GM18951 (cell line): Measurements from ENCODE around the gene LTA.

Experiments used
- POLR2A ChIP-seq: IDR thresholded peaks from 4 replicates; pipeline ENCODE4 v1.6.1; 2011; ENCODE audit warnings: mild to moderate bottlenecking; ENCODE audit not compliant: insufficient read length, insufficient read depth; ENCODE audit errors: extremely low read depth
- in situ Hi-C: fragments of 300-500 bp; cut with MboI; formaldehyde crosslinking; loops from one replicate; pipeline ENCODE4 v1.12.0; 2022; ENCODE audit warnings: low sequenced_read_pairs, mixed read lengths, inconsistent platforms; ENCODE audit not compliant: unreplicated experiment

Gene LTA

DNA sequence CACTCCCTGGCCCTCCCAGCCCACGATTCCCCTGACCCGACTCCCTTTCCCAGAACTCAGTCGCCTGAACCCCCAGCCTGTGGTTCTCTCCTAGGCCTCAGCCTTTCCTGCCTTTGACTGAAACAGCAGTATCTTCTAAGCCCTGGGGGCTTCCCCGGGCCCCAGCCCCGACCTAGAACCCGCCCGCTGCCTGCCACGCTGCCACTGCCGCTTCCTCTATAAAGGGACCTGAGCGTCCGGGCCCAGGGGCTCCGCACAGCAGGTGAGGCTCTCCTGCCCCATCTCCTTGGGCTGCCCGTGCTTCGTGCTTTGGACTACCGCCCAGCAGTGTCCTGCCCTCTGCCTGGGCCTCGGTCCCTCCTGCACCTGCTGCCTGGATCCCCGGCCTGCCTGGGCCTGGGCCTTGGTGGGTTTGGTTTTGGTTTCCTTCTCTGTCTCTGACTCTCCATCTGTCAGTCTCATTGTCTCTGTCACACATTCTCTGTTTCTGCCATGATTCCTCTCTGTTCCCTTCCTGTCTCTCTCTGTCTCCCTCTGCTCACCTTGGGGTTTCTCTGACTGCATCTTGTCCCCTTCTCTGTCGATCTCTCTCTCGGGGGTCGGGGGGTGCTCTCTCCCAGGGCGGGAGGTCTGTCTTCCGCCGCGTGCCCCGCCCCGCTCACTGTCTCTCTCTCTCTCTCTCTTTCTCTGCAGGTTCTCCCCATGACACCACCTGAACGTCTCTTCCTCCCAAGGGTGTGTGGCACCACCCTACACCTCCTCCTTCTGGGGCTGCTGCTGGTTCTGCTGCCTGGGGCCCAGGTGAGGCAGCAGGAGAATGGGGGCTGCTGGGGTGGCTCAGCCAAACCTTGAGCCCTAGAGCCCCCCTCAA is at the start of gene LTA:
TSS of gene LTA (plus strand) at position 249 of the 871 bp plus-strand sequence. CDS start at position 703, 454 bp downstream.
- TF ChIP-seq POLR2A, result peak; percentile 85
- in situ Hi-C loops, result no loop called here

- in situ Hi-C loops, result no loop called here
- TF ChIP-seq POLR2A, result no peak
These were observed 46.5 kb upstream of the LTA start for GRCh38 chr6:31525553-31525931.

- in situ Hi-C loops, result no loop called here
- TF ChIP-seq POLR2A, result no peak
These were observed 46.0 kb upstream of the LTA start for GRCh38 chr6:31525932-31526591.

GRCh38 chr6:31528307-31528777 is 43.7 kb upstream of the LTA start:
- no peak for TF ChIP-seq POLR2A

DNA sequence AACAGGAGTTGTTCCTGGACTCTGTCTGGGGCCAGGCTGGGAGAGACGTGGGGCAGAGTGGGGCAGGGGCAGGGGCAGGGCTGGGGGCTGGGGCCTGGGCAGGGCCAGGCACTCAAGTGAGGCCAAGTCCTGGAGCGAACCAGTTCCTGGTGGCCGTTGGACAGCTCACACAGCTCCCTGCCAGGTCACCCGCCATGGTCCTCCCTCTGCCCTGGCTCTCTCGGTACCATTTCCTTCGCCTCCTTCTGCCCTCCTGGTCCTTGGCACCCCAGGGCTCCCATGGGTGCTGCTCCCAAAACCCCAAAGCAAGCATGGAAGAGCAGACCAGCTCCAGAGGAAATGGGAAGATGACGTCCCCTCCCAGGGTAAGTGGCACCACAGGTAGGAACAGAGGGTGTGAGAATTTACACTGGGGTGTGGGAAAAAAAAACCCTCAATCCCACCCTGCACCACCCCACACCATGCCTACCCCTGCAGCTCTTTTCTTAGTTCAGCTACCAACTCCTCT is 43.2 kb upstream of the LTA start, which contains the start of gene MCCD1:
TSS of gene MCCD1 (plus strand) at position 142 of the 508 bp plus-strand sequence. CDS start at position 195, 53 bp downstream.
- in situ Hi-C loops, result no loop called here
- peak; percentile 19 for TF ChIP-seq POLR2A

More at GRCh38 chr6:31528307-31528777, 43.7 kb upstream of the LTA start:
- in situ Hi-C loops, result no loop called here

DNA sequence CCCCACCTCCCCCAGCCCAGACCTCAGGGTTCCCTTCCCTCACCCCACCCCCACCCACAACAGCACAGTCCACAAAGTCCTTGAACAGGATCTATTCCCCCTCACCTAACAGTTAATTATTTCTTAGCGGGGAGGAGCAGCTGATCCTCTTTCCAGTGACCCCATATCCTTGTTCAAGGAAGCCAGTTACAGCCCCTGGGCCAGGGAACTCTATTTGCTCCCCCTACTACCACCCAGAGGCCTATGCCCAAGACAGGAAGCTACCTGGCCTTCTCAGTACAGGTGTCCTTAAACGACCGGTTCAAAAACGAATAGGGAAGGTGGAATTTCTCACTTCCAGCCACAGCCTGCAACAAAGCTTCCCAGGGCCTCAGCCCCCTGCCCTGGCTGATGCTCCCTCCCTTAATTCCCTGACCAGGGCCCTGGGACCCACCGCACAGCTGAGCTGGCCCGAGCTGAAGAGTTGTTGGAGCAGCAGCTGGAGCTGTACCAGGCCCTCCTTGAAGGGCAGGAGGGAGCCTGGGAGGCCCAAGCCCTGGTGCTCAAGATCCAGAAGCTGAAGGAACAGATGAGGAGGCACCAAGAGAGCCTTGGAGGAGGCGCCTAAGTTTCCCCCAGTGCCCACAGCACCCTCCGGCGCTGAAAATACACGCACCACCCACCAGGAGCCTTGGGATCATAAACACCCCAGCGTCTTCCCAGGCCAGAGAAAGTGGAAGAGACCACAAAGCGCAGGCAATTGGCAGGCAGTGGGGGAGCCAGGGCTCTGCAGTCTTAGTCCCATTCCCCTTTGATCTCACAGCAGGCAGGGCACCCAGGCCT is 42.5 kb upstream of the LTA start:
- in situ Hi-C loops, result no loop called here
- no peak for TF ChIP-seq POLR2A

GRCh38 chr6:31530659-31531058 is 41.4 kb upstream of the LTA start:
- in situ Hi-C loops, result no loop called here

GRCh38 chr6:31531162-31531561 is 40.9 kb upstream of the LTA start:
- in situ Hi-C loops, result no loop called here
- no peak for TF ChIP-seq POLR2A

More at GRCh38 chr6:31530659-31531058, 41.4 kb upstream of the LTA start:
- TF ChIP-seq POLR2A, result no peak

DNA sequence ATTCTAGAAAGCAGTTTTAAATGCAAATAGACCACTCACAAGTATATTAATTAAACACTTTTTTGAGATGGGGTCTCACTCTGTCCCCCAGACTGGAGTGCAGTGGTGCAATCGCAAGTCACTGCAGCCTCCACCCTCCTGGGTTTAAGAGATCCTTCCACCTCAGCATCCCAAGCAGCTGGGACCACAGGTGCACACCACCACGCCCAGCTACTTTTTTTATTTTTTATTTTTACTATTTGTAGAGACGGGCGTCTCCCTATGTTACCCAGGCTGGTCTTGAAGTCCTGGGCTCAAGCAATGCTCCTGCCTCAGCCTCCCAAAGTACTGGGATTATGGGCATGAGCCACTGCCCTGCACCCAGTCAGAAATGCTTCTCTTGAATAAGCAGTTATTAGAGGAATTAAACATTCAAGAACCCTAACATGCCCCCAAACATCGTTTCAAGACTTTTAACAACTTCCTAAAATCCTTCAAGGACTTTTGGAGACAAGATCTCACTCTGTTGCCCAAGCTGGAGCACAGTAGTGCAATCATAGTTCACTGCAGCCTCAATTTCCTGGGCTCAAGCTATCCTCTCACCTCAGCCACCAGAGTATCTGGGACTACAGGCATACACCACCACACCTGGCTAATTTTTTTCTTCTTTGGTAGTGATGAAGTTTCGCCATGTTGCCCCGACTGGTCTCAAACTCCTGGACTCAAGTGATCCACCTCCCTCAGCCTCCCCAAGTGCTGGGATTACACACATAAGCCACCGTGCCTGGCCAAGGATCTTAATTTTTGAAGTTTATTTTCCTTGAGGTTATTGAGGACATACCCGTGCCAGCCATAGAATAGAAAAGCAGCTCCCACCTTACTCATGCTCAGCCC is 40.1 kb upstream of the LTA start:
- in situ Hi-C loops, result no loop called here

GRCh38 chr6:31532644-31533454 is 39.2 kb upstream of the LTA start:
- in situ Hi-C loops, result no loop called here
- no peak for TF ChIP-seq POLR2A

More for the DNA sequence above, 40.1 kb upstream of the LTA start:
- TF ChIP-seq POLR2A, result no peak

DNA sequence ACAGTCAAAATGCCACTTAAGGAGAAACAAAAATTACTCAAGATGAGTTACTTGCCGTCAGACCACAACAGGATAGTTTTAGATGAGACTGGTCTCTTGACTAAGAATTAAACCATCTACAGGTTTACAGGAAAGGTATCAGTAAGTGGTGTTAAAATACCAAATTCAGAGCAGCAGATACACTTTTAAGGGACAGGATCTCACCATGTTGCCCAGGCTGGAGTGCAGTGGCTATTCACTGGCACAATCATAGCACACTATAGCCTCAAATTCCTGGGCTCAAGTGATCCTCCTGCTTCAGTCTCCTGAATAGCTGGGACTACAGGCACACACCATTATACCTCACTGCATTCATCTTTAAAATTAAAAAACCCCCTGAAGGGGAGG is 38.6 kb upstream of the LTA start:
- in situ Hi-C loops, result no loop called here
- TF ChIP-seq POLR2A, result no peak
